HG03039 (cell line): Measurements from ENCODE around the gene UBQLN1.
A peak's percentile ranks its signal among the peaks of the same experiment; 100 is the strongest.

Experiments used
- ATAC-seq: cut with Tn5 transposase; IDR thresholded peaks from one replicate; pipeline ENCODE4 v1.9.1; 2021; ENCODE audit warnings: mild to moderate bottlenecking, moderate library complexity; ENCODE audit not compliant: unreplicated experiment

The UBQLN1 gene

DNA sequence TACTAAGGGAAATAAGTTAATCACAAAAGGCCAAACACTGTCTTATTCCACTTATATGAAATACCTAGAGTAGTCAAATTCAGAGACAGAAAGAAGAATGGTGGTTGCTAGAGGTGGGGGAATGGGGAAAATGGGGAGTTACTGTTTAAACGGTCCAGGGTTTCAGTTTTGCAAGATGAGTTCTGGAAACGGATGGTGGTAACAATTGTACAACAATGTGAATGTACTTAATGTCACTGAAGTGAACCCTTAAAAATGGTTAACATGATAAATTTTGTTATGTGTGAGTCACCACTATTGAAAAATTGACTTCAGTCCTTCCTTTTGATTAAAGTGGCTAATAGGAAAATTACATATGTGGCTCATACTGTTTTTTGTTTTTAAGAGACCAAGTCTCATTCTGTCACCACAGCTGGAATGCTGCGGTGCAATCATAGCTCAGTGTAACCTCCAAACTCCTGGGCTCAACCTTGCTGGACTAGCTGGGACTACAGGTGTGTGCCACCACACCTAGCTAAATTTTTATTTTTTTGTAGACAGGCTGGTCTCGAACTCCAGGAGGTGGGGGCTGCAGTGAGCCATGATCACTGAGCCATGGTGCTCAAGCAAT lies 8.7 kb downstream of the UBQLN1 start:
- ATAC-seq = no peak

DNA sequence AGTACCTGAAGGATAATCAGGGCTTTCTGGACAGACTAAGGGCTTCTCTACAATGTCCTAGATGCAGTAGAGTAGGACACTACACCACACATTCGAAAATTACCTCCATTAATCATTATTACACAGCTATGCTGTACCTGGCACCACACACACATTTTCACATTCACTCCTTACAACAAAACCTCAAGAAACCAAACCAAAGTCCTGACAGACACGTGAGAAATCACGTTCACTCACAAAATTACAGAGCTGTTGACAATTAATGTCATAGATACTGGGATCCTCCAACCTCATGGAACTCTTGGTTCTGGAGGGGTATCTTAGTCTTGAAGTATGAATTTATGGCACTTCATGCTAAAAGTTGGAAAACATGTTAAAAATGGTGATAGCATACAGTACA lies 16.3 kb downstream of the UBQLN1 start:
- ATAC-seq = no peak

GRCh38 chr9:83688921-83689320 lies 18.8 kb downstream of the UBQLN1 start:
- no peak for ATAC-seq

DNA sequence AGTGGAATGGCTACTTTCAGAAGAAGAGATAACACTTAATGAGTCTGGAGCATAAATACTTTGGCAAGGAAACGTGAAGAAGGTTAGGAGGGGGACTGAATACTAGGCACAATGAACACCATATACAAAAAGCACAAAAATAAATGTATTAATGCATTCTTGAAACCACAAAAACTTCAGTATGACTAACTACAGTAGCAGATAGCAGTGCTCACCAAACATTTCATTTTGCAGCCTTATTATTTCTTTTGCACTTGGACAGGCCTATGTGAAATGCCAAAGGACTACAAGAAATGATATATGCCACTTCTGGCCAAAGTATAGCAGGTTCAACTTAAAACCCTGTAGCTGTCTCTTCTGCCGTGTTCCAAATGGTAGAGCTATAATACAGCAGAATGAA lies 26.3 kb downstream of the UBQLN1 start:
- ATAC-seq = no peak

DNA sequence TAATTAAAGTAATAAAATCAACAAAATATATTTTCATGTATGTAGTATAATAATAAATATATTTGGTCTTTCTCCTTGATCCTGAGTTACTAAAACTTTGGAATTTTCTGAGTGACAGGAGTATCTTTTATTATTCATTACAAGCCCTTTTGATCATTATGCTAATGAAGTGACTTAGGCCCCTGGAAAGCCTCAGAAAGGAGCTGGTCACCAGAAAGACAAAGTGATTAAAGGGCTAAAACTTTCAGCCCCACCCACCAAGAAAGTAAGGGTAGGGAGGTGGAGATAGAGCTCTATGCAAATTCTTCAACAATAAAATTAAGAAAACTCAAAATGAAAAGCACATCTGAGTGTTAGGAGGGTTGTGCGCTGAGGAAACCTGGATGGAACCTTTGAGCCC lies 27.5 kb downstream of the UBQLN1 start:
- no peak for ATAC-seq

- no peak for ATAC-seq
Measured at GRCh38 chr9:83677596-83677995, 30.2 kb downstream of the UBQLN1 start.

DNA sequence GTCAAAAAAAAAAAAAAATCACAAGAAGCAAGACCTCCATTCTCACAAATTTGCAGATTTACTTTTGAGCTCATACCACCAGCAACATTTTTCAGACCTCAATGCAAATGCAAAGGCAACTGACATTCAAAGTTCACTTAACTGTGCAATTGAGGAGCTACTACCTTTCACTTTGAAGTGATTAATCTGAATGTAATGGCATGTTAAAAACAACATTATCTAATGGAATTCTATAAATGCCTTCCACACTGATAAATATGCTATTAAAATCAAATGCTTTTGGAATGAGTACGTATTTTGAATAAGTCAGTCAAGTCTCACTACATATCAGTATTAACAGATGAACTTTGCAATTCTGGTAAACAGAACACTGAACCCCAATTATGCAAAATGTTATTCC lies 32.3 kb downstream of the UBQLN1 start:
- no peak for ATAC-seq

GRCh38 chr9:83671451-83671850 lies 36.3 kb downstream of the UBQLN1 start:
- ATAC-seq = no peak

- no peak for ATAC-seq
Measured at GRCh38 chr9:83670381-83670780, 37.4 kb downstream of the UBQLN1 start.

DNA sequence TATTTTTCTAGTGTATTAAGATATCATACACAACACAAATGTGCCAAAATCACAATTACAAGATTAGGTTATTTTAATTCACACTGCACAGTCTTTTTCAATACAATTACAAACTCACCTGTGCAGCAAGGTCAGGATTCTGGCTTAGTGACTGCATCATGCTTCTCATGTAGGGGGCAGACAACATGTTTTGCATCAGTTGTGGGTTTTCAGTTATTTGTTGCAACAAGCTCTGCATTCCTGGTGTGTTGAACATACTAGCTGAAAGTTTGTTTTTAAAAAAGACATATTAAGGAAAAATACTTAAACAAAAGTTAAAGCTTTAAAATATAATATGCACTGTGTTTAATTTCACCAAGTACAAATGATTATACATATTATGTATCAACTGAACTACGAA lies 38.7 kb downstream of the UBQLN1 start:
- ATAC-seq = no peak

- ATAC-seq = peak; percentile 52
Measured at GRCh38 chr9:83665580-83666200, 42.1 kb downstream of the UBQLN1 start.

- no peak for ATAC-seq
Measured at GRCh38 chr9:83662933-83663332, 44.8 kb downstream of the UBQLN1 start.

- ATAC-seq = no peak
Measured at GRCh38 chr9:83656952-83657351, 50.8 kb downstream of the UBQLN1 start.

GRCh38 chr9:83656032-83656680 lies 51.6 kb downstream of the UBQLN1 start:
- peak; percentile 51 for ATAC-seq

GRCh38 chr9:83655433-83655832 lies 52.3 kb downstream of the UBQLN1 start:
- no peak for ATAC-seq

DNA sequence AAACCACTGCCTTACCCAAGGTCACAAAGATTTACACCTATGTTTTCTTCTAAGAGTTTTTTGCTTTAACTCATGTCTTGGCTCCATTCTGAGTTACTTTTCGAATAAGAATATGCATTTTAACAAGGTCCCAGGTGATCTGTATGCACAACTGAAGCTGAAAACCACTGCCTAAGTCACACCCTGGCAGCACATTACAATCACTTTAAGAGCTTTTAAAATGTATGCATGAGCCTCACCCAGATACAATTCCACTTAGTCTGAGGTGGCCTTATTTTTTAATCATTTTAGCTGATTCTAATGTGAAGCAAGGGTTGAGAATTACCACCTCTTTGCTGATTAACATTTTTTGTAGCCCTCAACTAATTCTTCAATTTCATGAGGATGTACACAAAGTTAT lies 55.3 kb downstream of the UBQLN1 start:
- no peak for ATAC-seq

DNA sequence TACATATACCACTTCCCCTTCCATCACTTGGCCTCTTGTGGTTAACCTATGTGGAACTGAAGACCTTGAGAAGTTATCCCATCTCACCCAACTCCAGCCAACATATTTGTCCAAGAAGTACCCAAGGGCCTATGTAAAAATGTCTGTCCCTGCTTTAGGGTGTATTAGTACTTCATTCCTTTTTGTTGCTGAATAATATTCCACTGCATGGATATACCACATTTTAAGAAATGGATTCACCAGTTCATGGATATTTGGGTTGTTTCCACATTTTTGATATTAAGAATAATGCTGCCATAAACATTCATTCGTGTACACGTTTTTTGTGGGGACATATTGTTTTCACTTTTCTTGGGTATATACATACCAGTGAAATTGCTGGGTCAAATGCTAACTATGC lies 56.2 kb downstream of the UBQLN1 start:
- no peak for ATAC-seq

GRCh38 chr9:83649515-83649914 lies 58.2 kb downstream of the UBQLN1 start:
- ATAC-seq = no peak

DNA sequence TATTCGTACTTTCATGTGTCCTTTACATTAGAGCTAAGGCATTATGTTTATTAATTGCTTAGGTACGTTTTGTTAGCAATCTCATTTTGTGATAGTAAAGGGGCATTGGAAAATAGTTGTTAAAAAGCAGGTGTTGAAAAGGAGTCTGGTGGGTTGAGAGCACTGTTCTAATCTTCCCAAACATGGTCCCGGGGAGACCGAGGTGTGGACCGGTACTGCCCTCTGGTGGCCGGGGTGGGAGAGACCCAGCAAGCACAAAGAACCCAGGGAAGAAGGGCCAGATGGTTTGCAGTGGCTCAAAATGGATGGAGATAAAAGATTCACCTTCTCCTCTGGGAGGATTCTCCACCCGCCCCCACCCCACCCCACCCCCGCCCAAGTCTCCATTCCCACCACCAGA lies 58.7 kb downstream of the UBQLN1 start:
- no peak for ATAC-seq

DNA sequence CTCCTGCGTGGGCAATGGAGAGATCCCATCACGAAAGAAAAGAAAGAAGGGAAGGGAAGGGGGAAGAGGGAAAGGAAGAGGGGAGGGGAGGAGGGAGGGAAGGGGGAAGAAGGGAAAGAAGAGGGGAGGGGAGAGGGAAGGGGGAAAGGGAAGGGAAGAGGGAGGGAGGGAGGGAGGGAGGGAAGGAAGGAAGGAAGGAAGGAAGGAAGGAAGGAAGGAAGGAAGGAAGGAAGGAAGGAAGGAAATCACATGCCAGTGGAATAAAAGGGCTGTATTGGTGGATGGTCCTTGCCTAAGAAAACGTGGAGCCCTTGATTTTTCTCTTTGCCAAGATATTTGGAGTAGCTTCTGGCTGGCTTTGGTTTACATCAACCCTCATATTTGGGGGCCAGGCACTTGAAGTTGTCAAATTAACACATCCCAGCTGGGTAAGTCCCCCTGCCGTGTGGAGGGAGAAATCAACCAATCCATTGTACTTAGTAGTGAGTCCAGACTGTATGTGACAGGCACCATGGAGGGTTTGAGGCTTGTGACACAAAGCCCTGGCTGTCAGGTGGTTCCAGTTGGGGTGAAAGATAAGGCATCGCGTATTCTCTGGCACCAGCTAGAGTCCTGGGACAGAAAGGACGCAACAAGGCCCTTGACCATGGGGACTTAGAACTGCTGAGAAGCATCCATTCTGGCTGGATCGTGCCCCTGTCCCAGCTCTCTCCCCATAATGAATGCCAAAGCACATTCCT lies 61.1 kb downstream of the UBQLN1 start:
- no peak for ATAC-seq

DNA sequence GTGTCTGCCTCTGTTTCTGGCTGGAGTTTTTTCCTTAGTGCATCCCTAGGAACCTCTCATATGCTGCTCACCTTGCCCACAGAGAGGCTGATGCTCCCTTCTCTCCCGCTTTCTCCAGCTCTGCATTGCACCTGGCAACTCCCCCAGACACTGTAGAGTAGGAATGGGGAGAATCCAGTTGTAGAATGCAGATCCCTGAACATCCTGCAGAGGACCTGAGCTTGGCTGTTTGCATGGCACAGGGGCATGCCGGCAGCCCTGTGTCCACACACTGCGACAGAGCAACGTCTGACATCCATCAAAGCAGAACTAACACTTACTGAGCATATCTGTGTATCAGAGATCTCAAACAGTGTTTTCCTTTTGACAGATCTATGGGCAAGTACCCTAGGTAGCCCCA lies 65.0 kb downstream of the UBQLN1 start:
- ATAC-seq = no peak

- no peak for ATAC-seq
Measured at GRCh38 chr9:83639266-83639665, 68.5 kb downstream of the UBQLN1 start.
